OCI-LY3 (cell line): ENCODE data around the gene EXPH5.

Experiments used
- H2AFZ ChIP-seq: fragments of 200-600, 300-600 bp; shearing (Covaris generic); 2 replicates; pipeline ENCODE4 v1.6.0; 2014; ENCODE audit warnings: antibody characterized with exemption, low read depth, low read length
- H3K27ac ChIP-seq: fragments of 200-600, 300-600 bp; sonication (generic); 2 replicates; pipeline ENCODE4 v1.5.1; 2014; ENCODE audit warnings: mild to moderate bottlenecking, low read length, moderate library complexity, mixed read lengths
- H3K27me3 ChIP-seq: fragments of 200-600, 300-600 bp; sonication (generic); 2 replicates; pipeline ENCODE4 v1.6.1; 2014; ENCODE audit warnings: low read depth, low read length, mixed read lengths
- H3K36me3 ChIP-seq: fragments of 200-600, 300-600 bp; sonication (generic); replicated peaks from 2 replicates; pipeline ENCODE3; 2014; ENCODE audit warnings: low read depth, low read length, mixed read lengths
- H3K4me1 ChIP-seq: fragments of 300-600, 200-600 bp; sonication (generic); 2 replicates; pipeline ENCODE4 v1.6.1; 2014; ENCODE audit warnings: low read length, mixed read lengths
- H3K4me2 ChIP-seq: fragments of 200-600, 300-600 bp; sonication (generic); 2 replicates; pipeline ENCODE4 v1.6.1; 2014; ENCODE audit warnings: low read length, mixed read lengths
- H3K4me3 ChIP-seq: fragments of 300-600, 200-600 bp; sonication (generic); 2 replicates; pipeline ENCODE4 v1.5.1; 2014; ENCODE audit warnings: antibody characterized with exemption, mild to moderate bottlenecking, low read length, moderate library complexity
- H3K79me2 ChIP-seq: fragments of 300-600, 200-600 bp; shearing (Covaris generic); 2 replicates; pipeline ENCODE4 v1.6.1; 2014; ENCODE audit warnings: mild to moderate bottlenecking, low read length, mixed read lengths
- H3K9ac ChIP-seq: fragments of 300-600, 200-600 bp; shearing (Covaris generic); 2 replicates; pipeline ENCODE4 v1.6.0; 2014; ENCODE audit warnings: mild to moderate bottlenecking, low read length, moderate library complexity
- H3K9me3 ChIP-seq: fragments of 200-600, 300-600 bp; shearing (Covaris generic); 2 replicates; pipeline ENCODE4 v1.6.1; 2014; ENCODE audit warnings: low read length, mixed read lengths; ENCODE audit not compliant: insufficient read depth
- H4K20me1 ChIP-seq: fragments of 200-600, 300-600 bp; sonication (generic); 2 replicates; pipeline ENCODE4 v1.6.1; 2016; ENCODE audit warnings: low read length, mixed read lengths; ENCODE audit not compliant: insufficient read depth
- CTCF ChIP-seq: fragments of 200-600, 300-600 bp; sonication (generic); IDR thresholded peaks from 2 replicates; pipeline ENCODE4 v1.5.1; 2014; ENCODE audit warnings: antibody characterized with exemption, low read length, low read depth
- EZH2phosphoT487 ChIP-seq: fragments of 200-600 bp; shearing (Covaris generic); IDR thresholded peaks from 2 replicates; pipeline ENCODE4 v1.6.1; 2018; ENCODE audit warnings: antibody characterized with exemption, mixed run types, low read depth

EXPH5 gene

DNA sequence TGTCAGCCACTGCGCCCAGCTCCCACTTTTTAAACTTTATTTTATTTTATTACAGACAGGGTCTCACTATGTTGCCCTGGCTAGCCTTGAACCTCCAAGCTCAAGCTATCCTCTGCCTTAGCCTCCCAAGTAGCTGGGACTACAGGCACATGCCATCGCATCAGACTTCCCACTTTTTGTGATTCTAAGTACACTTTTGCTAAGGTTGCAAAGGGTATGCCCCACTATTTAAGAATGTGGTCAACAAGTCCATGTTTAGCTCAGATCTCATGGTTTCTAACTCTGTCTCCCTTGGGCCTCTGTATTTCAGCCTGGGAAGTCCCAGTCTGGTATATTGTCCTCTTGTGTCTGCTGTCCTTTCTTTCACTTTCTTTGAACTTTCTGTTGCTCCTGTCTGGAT lies 35.3 kb downstream of the EXPH5 start:
- no peak overlapping the region for H3K4me3 ChIP-seq

GRCh38 chr11:108556019-108556418 lies 37.5 kb downstream of the EXPH5 start:
- H3K4me1 ChIP-seq = no peaks in the 10 kb centered on the region
- H4K20me1 ChIP-seq = no peaks in the 10 kb centered on the region
- H3K4me2 ChIP-seq = no peak overlapping the region
- no peaks in the 10 kb centered on the region for H3K36me3 ChIP-seq
- no peaks in the 10 kb centered on the region for H3K79me2 ChIP-seq
- H2AFZ ChIP-seq = no peak overlapping the region
- H3K27ac ChIP-seq = no peak overlapping the region
- no peaks in the 10 kb centered on the region for H3K27me3 ChIP-seq
- H3K9me3 ChIP-seq = no peaks in the 10 kb centered on the region
- no peak for TF ChIP-seq CTCF
- H3K9ac ChIP-seq = no peak overlapping the region
- no peak overlapping the region for H3K4me3 ChIP-seq

More for the DNA sequence above, 35.3 kb downstream of the EXPH5 start:
- no peaks in the 10 kb centered on the region for H4K20me1 ChIP-seq
- no peak overlapping the region for H3K27ac ChIP-seq
- no peaks in the 10 kb centered on the region for H3K27me3 ChIP-seq
- no peaks in the 10 kb centered on the region for H3K36me3 ChIP-seq
- TF ChIP-seq EZH2phosphoT487 = no peak
- TF ChIP-seq CTCF = no peak
- H3K4me2 ChIP-seq = no peak overlapping the region
- H3K9me3 ChIP-seq = no peaks in the 10 kb centered on the region
- no peaks in the 10 kb centered on the region for H3K4me1 ChIP-seq
- H3K79me2 ChIP-seq = no peaks in the 10 kb centered on the region
- H2AFZ ChIP-seq = no peak overlapping the region
- H3K9ac ChIP-seq = no peak overlapping the region

DNA sequence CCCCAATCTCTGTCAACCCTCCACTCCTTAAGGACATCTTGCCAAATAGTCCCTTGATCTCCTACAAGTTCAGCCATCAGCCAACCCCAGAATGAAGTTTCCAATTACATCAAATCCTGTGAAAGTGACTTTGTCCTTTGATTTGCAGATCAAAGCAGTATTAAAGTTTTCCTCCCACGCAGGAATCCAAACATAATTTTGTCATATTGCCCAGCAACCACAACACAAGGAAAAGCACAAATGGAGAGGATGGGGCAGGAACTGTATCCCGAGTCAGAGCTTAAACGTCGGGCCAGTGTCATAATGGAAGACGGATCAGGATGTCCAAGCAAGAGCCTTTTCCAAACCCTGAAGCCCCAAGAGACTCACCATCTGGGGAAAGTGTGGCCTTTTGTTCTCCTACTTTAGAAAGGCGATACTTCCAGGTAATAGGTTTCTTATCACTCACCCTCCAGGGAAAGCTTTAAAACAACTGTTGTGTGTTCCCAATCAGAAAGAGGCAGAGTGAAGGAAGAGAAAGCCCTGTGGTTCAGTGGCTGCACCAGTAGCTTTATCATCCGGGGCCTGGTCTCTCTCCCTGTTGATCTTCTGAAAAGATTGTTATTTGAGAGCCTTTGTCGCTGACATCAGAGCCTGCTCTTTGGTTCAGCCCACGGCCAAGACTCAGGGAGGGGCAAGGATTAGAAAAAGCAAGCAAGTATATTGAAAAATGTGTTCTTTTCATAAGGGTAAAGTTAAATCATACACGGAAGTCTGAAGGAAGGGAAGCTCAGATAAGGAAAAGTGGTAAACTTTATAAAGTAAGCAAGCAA lies 41.7 kb downstream of the EXPH5 start:
- H3K36me3 ChIP-seq = no peaks in the 10 kb centered on the region
- no peak overlapping the region for H3K9ac ChIP-seq
- TF ChIP-seq EZH2phosphoT487 = no peak
- TF ChIP-seq CTCF = no peak
- H4K20me1 ChIP-seq = no peaks in the 10 kb centered on the region
- no peak overlapping the region for H3K4me2 ChIP-seq
- H3K4me1 ChIP-seq = no peaks in the 10 kb centered on the region
- H3K27ac ChIP-seq = no peak overlapping the region
- no peaks in the 10 kb centered on the region for H3K79me2 ChIP-seq
- H2AFZ ChIP-seq = no peak overlapping the region
- H3K27me3 ChIP-seq = no peaks in the 10 kb centered on the region
- H3K9me3 ChIP-seq = no peaks in the 10 kb centered on the region
- no peak overlapping the region for H3K4me3 ChIP-seq

- Histone ChIP-seq H3K27ac (no peak overlapping the region), H4K20me1 (no peaks in the 10 kb centered on the region), H3K4me2 (no peak overlapping the region), H3K9me3 (no peaks in the 10 kb centered on the region), H3K79me2 (no peaks in the 10 kb centered on the region), H3K4me1 (no peaks in the 10 kb centered on the region), H3K4me3 (no peak overlapping the region), H3K9ac (no peak overlapping the region), H3K36me3 (no peaks in the 10 kb centered on the region), H3K27me3 (no peaks in the 10 kb centered on the region), H2AFZ (no peak overlapping the region)
- TF ChIP-seq CTCF (no peak), EZH2phosphoT487 (no peak)
Observed at GRCh38 chr11:108549319-108549885, 44.2 kb downstream of the EXPH5 start.
